GM21576 (cell line): Measurements from ENCODE around the gene CDC20B.
"Not testable (repeated sequence)": the region's sequence is repeated elsewhere in the genome, so short reads cannot be mapped to it uniquely, and the experiment has no call there.

Source experiments
- ATAC-seq: cut with Tn5 transposase; IDR thresholded peaks from one replicate; pipeline ENCODE4 v1.9.1; 2021; ENCODE audit warnings: mild to moderate bottlenecking, moderate library complexity; ENCODE audit not compliant: unreplicated experiment

Gene CDC20B

DNA sequence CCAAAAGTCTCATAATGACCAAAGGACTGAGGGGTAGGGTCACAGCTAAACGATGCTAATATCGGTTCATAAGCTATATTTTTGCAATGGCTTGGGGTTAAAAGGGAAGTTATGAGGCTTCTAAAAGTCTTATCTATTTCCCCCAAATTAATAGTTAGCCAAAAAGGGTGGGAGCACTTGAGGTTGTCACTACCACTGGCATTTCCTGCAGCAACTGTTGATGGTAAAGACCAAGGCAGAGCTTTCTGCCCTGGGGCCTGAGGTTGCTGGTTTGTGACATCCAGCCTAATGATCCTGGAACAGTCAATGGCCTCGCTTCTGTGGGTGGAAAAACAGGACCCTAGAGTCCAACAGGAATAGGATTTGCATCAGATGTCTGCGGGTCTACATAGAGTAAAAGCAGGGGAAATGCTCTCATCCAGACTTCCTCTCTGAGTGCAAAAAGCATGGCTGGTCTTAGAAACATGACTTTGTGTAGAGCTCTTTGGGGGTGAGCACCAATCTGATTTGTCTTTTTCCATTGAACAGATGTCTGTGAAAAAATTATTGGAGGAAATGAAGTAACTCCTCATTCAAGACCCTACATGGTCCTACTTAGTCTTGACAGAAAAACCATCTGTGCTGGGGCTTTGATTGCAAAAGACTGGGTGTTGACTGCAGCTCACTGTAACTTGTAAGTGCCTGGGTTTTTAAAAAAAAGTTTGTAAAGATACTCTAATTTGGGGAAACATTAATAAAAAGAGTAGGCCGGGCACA lies 67.9 kb downstream of the CDC20B start:
- no peak for ATAC-seq

DNA sequence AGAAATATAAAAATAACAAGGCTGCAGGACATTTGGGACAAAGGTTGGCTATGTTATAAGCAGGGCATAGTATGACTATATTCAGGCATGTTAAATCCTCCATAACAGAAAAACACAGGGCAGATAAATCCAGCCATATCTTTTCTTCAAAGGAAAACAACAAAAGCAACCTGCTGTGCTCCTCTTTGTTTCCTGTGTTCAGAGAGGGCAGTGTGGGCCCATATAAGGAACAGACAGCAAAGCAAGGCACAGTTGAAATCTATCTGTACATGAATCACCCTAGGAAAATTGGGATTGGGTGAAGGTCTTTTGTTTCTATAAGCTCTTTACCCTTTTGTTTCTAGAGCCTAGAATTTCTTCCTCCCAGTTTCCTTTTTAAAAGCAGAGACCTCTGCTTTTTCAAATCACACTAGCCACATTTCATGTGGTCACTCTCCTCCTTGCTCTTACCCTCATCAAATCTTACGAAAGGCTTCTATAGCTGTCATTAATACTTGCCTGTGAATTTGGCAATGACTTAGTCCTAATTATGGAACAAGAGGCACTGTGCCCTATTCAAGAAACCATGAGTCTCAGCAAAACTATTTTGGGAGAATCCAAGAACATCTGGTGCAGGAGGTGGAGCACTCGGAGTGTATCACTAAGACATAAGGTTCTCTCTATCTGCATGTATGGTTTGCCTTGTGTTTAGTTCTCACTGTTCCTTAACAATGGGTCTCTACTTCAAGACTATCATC lies 68.8 kb downstream of the CDC20B start:
- no peak for ATAC-seq

DNA sequence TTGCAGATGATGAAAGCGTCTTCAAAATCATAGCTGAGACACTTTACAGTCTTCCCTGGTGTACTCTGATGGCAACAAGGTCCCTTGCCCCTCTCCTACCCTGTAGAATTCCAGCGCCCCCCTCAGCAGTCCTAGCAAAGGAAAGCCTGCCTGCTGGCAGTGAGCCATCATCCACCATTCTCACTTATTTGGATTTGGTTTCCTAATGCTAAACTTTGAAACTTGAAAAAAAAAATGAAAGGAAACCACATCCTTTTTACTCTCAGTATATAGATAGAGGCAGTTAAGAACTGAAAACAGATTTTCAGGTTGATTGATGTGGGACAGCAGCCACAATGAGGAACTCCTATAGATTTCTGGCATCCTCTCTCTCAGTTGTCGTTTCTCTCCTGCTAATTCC lies 70.6 kb downstream of the CDC20B start, which contains the start of gene GZMA:
Gene GZMA (plus strand): TSS at position 299 of the 400 bp plus-strand sequence. CDS start 37 bp downstream, at position 336.
- ATAC-seq = no peak

- no peak for ATAC-seq
Observed at GRCh38 chr5:55101556-55102276, 71.3 kb downstream of the CDC20B start.

GRCh38 chr5:55101148-55101547 lies 71.8 kb downstream of the CDC20B start:
- ATAC-seq = not testable (repeated sequence)

DNA sequence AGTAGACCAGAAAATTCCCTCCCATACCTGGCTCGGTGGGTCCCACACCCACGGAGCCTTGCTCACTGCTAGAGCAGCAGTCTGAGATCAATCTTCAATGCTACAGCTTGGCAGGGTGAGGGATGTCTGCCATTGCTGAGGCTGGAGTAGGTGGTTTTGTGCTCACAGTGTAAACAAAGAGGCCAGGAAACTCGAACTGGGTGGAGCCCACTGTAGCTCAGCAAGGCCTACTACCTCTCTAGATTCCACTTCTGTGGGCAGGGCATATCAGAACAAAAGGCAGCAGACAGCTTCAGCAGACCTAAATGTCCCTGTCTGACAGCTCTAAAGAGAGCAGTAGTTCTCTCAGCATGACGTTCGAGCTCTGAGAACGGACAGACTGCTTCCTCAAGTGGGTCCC lies 76.1 kb downstream of the CDC20B start:
- ATAC-seq = no peak

- ATAC-seq = no peak
Observed at GRCh38 chr5:55096182-55096581, 76.8 kb downstream of the CDC20B start.

GRCh38 chr5:55091011-55091410 lies 82.0 kb downstream of the CDC20B start:
- ATAC-seq = not testable (repeated sequence)

DNA sequence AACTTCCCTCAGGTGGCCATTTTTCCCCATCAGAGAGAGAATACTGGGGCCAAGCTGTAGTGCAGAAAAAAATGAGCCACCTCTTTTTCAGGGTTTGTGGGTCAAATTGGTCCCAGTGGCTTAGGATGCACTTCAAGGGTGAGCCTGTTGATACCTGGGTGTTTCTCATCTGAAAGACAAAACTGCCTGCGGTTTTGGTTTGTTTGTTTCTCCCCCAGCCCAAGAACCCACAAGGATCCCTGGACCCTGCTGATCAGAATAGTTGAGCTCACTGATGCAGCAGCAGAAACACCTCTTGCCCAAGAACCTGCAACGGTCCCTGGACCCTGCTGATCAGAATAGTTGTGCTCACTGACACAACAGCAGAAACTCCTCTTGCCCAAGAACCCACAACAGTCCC lies 83.7 kb downstream of the CDC20B start:
- ATAC-seq = not testable (repeated sequence)

DNA sequence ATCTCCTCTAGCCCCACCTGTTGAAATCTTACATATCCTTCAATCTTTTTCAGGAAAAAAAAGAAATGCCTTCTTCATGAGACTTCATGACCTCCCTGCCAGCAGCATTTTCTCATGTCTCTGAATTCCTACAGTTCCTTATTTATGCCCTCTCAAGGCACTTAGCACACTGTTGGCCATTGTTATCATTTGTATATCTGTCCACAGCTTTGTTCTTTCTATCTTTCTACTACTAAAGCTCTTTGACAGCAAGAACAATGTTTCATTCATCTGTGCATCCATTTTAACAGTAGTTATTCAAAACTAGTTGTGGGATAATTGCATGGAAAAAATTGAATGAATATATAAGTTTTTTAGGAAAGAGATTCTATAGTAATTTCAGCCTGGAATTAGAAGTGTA lies 91.4 kb downstream of the CDC20B start:
- ATAC-seq = no peak

GRCh38 chr5:55073211-55073610 lies 99.8 kb downstream of the CDC20B start:
- no peak for ATAC-seq

DNA sequence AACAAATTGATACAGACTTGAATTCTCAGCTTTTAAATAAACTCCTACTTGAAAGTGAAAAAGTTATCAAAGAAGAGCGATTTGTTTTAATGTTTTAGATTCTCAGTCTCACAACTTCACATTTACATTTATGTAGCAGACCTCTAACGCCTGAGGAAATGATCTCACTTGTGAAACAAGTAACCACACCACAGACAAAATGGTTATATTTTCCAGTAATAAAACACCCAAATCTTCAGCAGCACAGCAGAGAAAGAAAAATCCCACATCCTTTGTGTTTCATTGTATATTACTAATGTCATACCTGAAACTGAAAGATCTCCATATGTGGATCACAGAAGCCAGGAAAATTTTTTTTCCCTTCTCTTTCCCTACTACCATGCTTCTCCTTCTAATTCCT lies 100.3 kb downstream of the CDC20B start:
- ATAC-seq = no peak

GRCh38 chr5:55071413-55071812 lies 101.6 kb downstream of the CDC20B start:
- ATAC-seq = no peak

DNA sequence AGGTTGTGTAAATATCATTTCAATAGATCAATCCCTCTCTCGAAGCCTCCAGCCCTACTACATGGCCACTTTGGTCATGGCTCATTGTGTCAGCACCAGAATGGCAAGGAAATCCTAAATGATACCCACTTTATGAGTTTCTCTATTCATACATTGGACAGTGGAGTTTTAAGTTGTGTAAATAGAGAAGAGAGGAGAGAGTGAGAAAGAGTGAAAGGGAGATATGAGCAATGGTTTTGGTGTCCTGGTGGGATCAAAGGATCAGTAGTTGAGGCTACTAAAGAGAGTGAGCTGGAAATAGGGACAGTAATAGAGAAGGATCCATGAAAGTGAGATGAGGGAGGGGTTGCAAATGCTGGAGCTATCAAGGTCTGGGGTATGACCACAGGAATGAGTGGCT lies 102.0 kb downstream of the CDC20B start:
- no peak for ATAC-seq

DNA sequence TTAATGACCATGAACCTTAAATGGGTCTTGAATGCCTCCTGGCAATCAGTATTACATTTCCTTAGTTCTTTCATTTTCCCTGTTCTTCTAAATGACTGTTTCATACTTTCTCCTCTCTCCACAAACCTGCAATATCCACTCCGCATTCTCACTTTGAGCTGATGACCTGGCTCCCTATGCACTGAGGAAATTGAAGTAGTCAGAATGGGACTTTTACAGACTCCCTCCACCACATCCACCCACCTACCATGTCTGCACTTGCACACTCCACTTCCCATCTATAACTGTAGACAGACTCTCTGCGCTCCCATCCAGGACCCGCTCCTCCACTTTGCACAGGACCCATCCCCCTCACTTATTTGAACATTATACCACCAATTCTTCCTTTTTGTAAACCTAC lies 106.7 kb downstream of the CDC20B start:
- no peak for ATAC-seq

GRCh38 chr5:55064523-55064922 lies 108.5 kb downstream of the CDC20B start:
- no peak for ATAC-seq

- no peak for ATAC-seq
Observed at GRCh38 chr5:55063899-55064298, 109.1 kb downstream of the CDC20B start.

DNA sequence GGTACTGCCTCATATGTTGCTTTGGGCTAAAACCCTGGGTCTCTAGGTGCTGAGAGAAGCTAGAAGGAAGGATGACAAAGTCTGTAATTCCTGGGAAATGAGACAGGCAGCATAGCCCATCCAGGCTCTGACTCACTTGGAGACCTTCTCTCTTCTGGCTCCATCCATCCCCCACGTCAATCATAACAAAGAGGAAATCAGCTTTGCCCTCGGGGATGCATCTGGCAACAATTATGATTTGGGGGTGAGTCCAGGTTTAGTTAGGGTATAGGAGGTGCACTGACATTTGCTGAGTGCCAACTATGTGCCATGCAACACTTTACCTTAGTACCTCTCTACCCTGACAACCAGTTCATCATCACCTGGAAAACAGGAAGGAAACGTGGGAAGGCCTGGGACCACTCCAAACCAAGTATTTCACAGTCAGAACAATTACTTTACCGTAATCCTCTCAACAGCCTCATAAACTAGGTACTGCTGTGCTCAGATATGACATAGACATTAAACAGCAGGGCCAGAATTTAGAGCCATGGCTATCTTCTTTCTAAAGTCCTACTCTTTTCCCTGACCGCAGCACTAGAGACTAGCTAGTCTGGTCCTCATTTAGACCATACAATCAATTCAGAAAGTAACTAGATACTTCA lies 109.6 kb downstream of the CDC20B start:
- ATAC-seq = no peak
